Measurements from ENCODE around the gene ANKS1A. TPM values are rescaled to one million over a fixed set of nuclear protein-coding genes. Genes with fewer than 3 reads are reported as not detected.
A peak's percentile ranks its signal among the peaks of the same experiment; 100 is the strongest.
"Not testable (repeated sequence)": the region's sequence is repeated elsewhere in the genome, so short reads cannot be mapped to it uniquely, and the experiment has no call there.

Gene ANKS1A
- total and polyA plus RNA-seq, 7 experiments from 2014 or later = 2.1 to 14.8 (median 9.6) TPM

GRCh38 chr6:34928695-34929094, 39.6 kb downstream of the ANKS1A start:
- no peaks in the 10 kb centered on the region for H3K27me3 ChIP-seq (ENCODE audit: control insufficient read depth in 2 of 2, insufficient read depth in 2 of 2, low read length in 2 of 2)
- H3K4me3 ChIP-seq (ENCODE audit: low read length) = no peak overlapping the region
- Mint-ChIP-seq H3K27me3 (peaks cover 0 to 16% (median 0%) of the 10 kb centered on the region in 5 donors), H3K4me1 (peaks cover 0 to 15% (median 0%) of the 10 kb centered on the region in 7 donors), H3K4me3 (no peak overlapping the region), H3K9me3 (no peaks in the 10 kb centered on the region), H3K27ac (peak overlapping the region in 1 of 9 donors; percentile 22), H3K36me3 (peaks cover 0 to 9% (median 5%) of the 10 kb centered on the region in 5 donors)
- no peak for DNase-seq
- intact Hi-C loops (cut with micrococcal nuclease) = no loop called here
- H3K4me1 ChIP-seq (ENCODE audit: control insufficient read depth in 2 of 2, insufficient read depth in 2 of 2, low read length in 2 of 2) = no peaks in the 10 kb centered on the region
- ChIA-PET POLR2A (interaction anchor here (0.6 kb wide), 1 partner anchor 646 kb away, joined by 3 read pairs; no protein-coding TSS in a partner anchor), CTCF (no interaction called here)
- ATAC-seq = no peak
- H3K27ac ChIP-seq (ENCODE audit: low read depth, low read length) = no peak overlapping the region
- H3K9me3 ChIP-seq (ENCODE audit: control insufficient read depth in 2 of 3, low read length in 3 of 3) = no peaks in the 10 kb centered on the region
- H3K36me3 ChIP-seq (ENCODE audit: control insufficient read depth in 2 of 3, insufficient read depth in 3 of 3, low read length in 3 of 3) = no peaks in the 10 kb centered on the region

GRCh38 chr6:34929241-34929978, 40.4 kb downstream of the ANKS1A start:
- Histone ChIP-seq H3K27me3 (ENCODE audit: control insufficient read depth in 2 of 2, insufficient read depth in 2 of 2, low read length in 2 of 2) (no peaks in the 10 kb centered on the region), H3K27ac (ENCODE audit: low read depth, low read length) (no peak overlapping the region), H3K9me3 (ENCODE audit: control insufficient read depth in 2 of 3, low read length in 3 of 3) (no peaks in the 10 kb centered on the region), H3K4me1 (ENCODE audit: control insufficient read depth in 2 of 2, insufficient read depth in 2 of 2, low read length in 2 of 2) (no peaks in the 10 kb centered on the region), H3K4me3 (ENCODE audit: low read length) (no peak overlapping the region), H3K36me3 (ENCODE audit: control insufficient read depth in 2 of 3, insufficient read depth in 3 of 3, low read length in 3 of 3) (no peaks in the 10 kb centered on the region)
- DNase-seq (no peak), ATAC-seq (no peak)
- CTCF ChIA-PET = no interaction called here
- Mint-ChIP-seq H3K4me3 (no peak overlapping the region), H3K36me3 (peaks cover 0 to 9% (median 6%) of the 10 kb centered on the region in 5 donors), H3K27me3 (peaks cover 0 to 13% (median 0%) of the 10 kb centered on the region in 5 donors), H3K9me3 (no peaks in the 10 kb centered on the region), H3K27ac (no peak overlapping the region), H3K4me1 (peaks cover 0 to 15% (median 2%) of the 10 kb centered on the region in 7 donors)
- intact Hi-C loops (cut with micrococcal nuclease) = no loop called here
- POLR2A ChIA-PET = interaction anchor here (0.6 kb wide), 1 partner anchor 647 kb away, joined by 3 read pairs; no protein-coding TSS in a partner anchor

GRCh38 chr6:34930221-34930620, 41.2 kb downstream of the ANKS1A start:
- Mint-ChIP-seq H3K27ac (peak overlapping the region in 1 of 9 donors; percentile 56), H3K27me3 (peaks cover 0 to 11% (median 0%) of the 10 kb centered on the region in 5 donors), H3K9me3 (no peaks in the 10 kb centered on the region), H3K36me3 (peaks cover 0 to 16% (median 7%) of the 10 kb centered on the region in 5 donors), H3K4me1 (peaks cover 0 to 18% (median 6%) of the 10 kb centered on the region in 7 donors), H3K4me3 (no peak overlapping the region)
- ATAC-seq (no peak), DNase-seq (no peak)
- CTCF ChIA-PET = interaction anchor here (0.6 kb wide), 1 partner anchor 20 kb away, joined by 3 read pairs; no protein-coding TSS in a partner anchor
- Histone ChIP-seq H3K9me3 (ENCODE audit: control insufficient read depth in 2 of 3, low read length in 3 of 3) (no peaks in the 10 kb centered on the region), H3K27me3 (ENCODE audit: control insufficient read depth in 2 of 2, insufficient read depth in 2 of 2, low read length in 2 of 2) (no peaks in the 10 kb centered on the region), H3K4me3 (ENCODE audit: low read length) (no peak overlapping the region), H3K36me3 (ENCODE audit: control insufficient read depth in 2 of 3, insufficient read depth in 3 of 3, low read length in 3 of 3) (no peaks in the 10 kb centered on the region), H3K4me1 (ENCODE audit: control insufficient read depth in 2 of 2, insufficient read depth in 2 of 2, low read length in 2 of 2) (no peaks in the 10 kb centered on the region), H3K27ac (ENCODE audit: low read depth, low read length) (no peak overlapping the region)
- POLR2A ChIA-PET = interaction anchor here (0.7 kb wide), 1 partner anchor 41 kb away, joined by 3 read pairs; no protein-coding TSS in a partner anchor
- intact Hi-C loops (cut with micrococcal nuclease) = no loop called here

GRCh38 chr6:34932202-34932601, 43.1 kb downstream of the ANKS1A start:
- not testable (repeated sequence) for H3K27me3 ChIP-seq (ENCODE audit: control insufficient read depth in 2 of 2, insufficient read depth in 2 of 2, low read length in 2 of 2); H3K27me3 Mint-ChIP-seq

GRCh38 chr6:34934516-34934915, 45.5 kb downstream of the ANKS1A start:
- ATAC-seq = no peak
- no peaks in the 10 kb centered on the region for H3K9me3 ChIP-seq (ENCODE audit: control insufficient read depth in 2 of 3, low read length in 3 of 3)
- no peak overlapping the region for H3K27ac Mint-ChIP-seq

More at GRCh38 chr6:34932202-34932601, 43.1 kb downstream of the ANKS1A start:
- intact Hi-C loops (cut with micrococcal nuclease); DNase-seq; H3K36me3 ChIP-seq (ENCODE audit: control insufficient read depth in 2 of 3, insufficient read depth in 3 of 3, low read length in 3 of 3); H3K9me3 Mint-ChIP-seq; H3K4me1 ChIP-seq (ENCODE audit: control insufficient read depth in 2 of 2, insufficient read depth in 2 of 2, low read length in 2 of 2); POLR2A ChIA-PET; H3K4me3 Mint-ChIP-seq; H3K4me3 ChIP-seq (ENCODE audit: low read length); H3K9me3 ChIP-seq (ENCODE audit: control insufficient read depth in 2 of 3, low read length in 3 of 3); H3K27ac ChIP-seq (ENCODE audit: low read depth, low read length); ATAC-seq; H3K27ac Mint-ChIP-seq: not testable (repeated sequence)
- peaks cover 0 to 12% (median 7%) of the 10 kb centered on the region in 5 donors for H3K36me3 Mint-ChIP-seq
- CTCF ChIA-PET = interaction anchor here (0.6 kb wide), 1 partner anchor 14 kb away, joined by 4 read pairs; no protein-coding TSS in a partner anchor
- peaks cover 0 to 17% (median 6%) of the 10 kb centered on the region in 7 donors for H3K4me1 Mint-ChIP-seq

GRCh38 chr6:34938268-34938667, 49.2 kb downstream of the ANKS1A start:
- DNase-seq = no peak
- Mint-ChIP-seq H3K36me3 (peaks cover 0 to 24% (median 7%) of the 10 kb centered on the region in 5 donors), H3K9me3 (no peaks in the 10 kb centered on the region), H3K4me1 (peaks cover 0 to 14% (median 10%) of the 10 kb centered on the region in 7 donors), H3K4me3 (no peak overlapping the region), H3K27me3 (no peaks in the 10 kb centered on the region), H3K27ac (no peak overlapping the region)
- intact Hi-C loops (cut with micrococcal nuclease) = no loop called here
- no peaks in the 10 kb centered on the region for H3K9me3 ChIP-seq (ENCODE audit: control insufficient read depth in 2 of 3, low read length in 3 of 3)
- H3K27ac ChIP-seq (ENCODE audit: low read depth, low read length) = no peak overlapping the region
- H3K36me3 ChIP-seq (ENCODE audit: control insufficient read depth in 2 of 3, insufficient read depth in 3 of 3, low read length in 3 of 3) = no peaks in the 10 kb centered on the region
- ATAC-seq = no peak
- no peak overlapping the region for H3K4me3 ChIP-seq (ENCODE audit: low read length)
- ChIA-PET CTCF (no interaction called here), POLR2A (no interaction called here)
- no peaks in the 10 kb centered on the region for H3K27me3 ChIP-seq (ENCODE audit: control insufficient read depth in 2 of 2, insufficient read depth in 2 of 2, low read length in 2 of 2)
- H3K4me1 ChIP-seq (ENCODE audit: control insufficient read depth in 2 of 2, insufficient read depth in 2 of 2, low read length in 2 of 2) = no peaks in the 10 kb centered on the region

More at GRCh38 chr6:34934516-34934915, 45.5 kb downstream of the ANKS1A start:
- H3K36me3 Mint-ChIP-seq = peaks cover 0 to 14% (median 7%) of the 10 kb centered on the region in 5 donors
- ChIA-PET CTCF (no interaction called here), POLR2A (interaction anchor here (1.2 kb wide), 1 partner anchor 26 kb away, joined by 4 read pairs; no protein-coding TSS in a partner anchor)
- no peak for DNase-seq
- H3K4me1 Mint-ChIP-seq = peaks cover 0 to 21% (median 6%) of the 10 kb centered on the region in 7 donors
- Histone ChIP-seq H3K36me3 (ENCODE audit: control insufficient read depth in 2 of 3, insufficient read depth in 3 of 3, low read length in 3 of 3) (no peaks in the 10 kb centered on the region), H3K4me1 (ENCODE audit: control insufficient read depth in 2 of 2, insufficient read depth in 2 of 2, low read length in 2 of 2) (no peaks in the 10 kb centered on the region), H3K4me3 (ENCODE audit: low read length) (no peak overlapping the region), H3K27ac (ENCODE audit: low read depth, low read length) (no peak overlapping the region), H3K27me3 (ENCODE audit: control insufficient read depth in 2 of 2, insufficient read depth in 2 of 2, low read length in 2 of 2) (no peaks in the 10 kb centered on the region)
- H3K27me3 Mint-ChIP-seq = no peaks in the 10 kb centered on the region
- intact Hi-C loops (cut with micrococcal nuclease) = no loop called here
- no peak overlapping the region for H3K4me3 Mint-ChIP-seq
- no peaks in the 10 kb centered on the region for H3K9me3 Mint-ChIP-seq
